Measurements from ENCODE around the gene FAM20C. TPM values are rescaled to one million over a fixed set of nuclear protein-coding genes. Genes with fewer than 3 reads are reported as not detected.

FAM20C gene
- total and polyA plus RNA-seq, 2 of the 8 experiments (the other 6 are each of a cell fraction or from before 2014, with no cell fraction given): 9.5 to 34.8 TPM

DNA sequence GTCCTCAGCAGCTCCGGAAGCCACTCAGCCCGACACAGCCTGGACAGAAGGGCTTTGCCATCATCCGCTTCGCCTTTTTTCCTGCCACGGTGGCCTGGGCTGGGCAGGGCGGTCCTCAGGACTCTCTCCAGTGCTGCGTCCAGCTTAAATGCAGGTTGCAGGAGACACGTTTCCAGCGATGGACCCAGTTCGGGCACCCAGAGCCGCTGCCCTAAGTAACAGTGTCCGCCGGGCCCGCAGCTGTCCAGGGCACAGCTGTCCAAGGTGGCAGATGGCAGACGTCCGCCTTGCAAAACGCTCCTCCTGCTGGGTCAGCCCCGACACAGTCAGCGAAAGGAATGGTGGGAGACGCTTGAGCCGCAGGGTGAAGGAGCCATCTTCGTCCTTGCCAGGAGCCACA lies 60.6 kb downstream of the FAM20C start:
- Histone ChIP-seq H3K4me3 (ENCODE audit: extremely low read depth in 1 of 4, insufficient read depth in 2 of 4, low read depth in 3 of 4, low read length in 4 of 4) (no peak overlapping the region), H3K79me2 (ENCODE audit: control insufficient read depth in 1 of 2, insufficient read depth in 2 of 2, low read length in 2 of 2) (no peaks in the 10 kb centered on the region), H3K18ac (ENCODE audit: extremely low read depth, low read length) (no peak overlapping the region), H3K36me3 (ENCODE audit: control insufficient read depth in 2 of 4, insufficient read depth in 4 of 4, low read length in 3 of 4) (peaks cover 0 to 56% (median 13%) of the 10 kb centered on the region in 4 experiments; a peak in 5 of 8 replicates), H3K79me1 (ENCODE audit: low read depth, low read length) (no peaks in the 10 kb centered on the region), H2BK15ac (ENCODE audit: low read length) (no peak overlapping the region), H3K4me2 (ENCODE audit: insufficient read depth in 1 of 2, low read depth in 2 of 2, low read length in 2 of 2) (no peak overlapping the region), H4K20me1 (replicated peaks in 1 of 2; ENCODE audit: control insufficient read depth in 1 of 2, insufficient read depth in 2 of 2, low read length in 2 of 2) (peaks cover 0 to 2% of the 10 kb centered on the region in 2 experiments), H3K14ac (ENCODE audit: insufficient read length) (no peak overlapping the region), H3K27ac (ENCODE audit: low read depth, low read length) (no peak overlapping the region), H2BK20ac (ENCODE audit: low read length) (no peak overlapping the region), H2BK120ac (replicated peaks; ENCODE audit: low read depth, low read length) (no peak overlapping the region), H2AK5ac (ENCODE audit: low read depth, low read length) (no peak overlapping the region), H3K4ac (replicated peaks; ENCODE audit: insufficient read length, low read depth, low read length) (no peak overlapping the region), H4K8ac (ENCODE audit: extremely low read depth, insufficient read depth, low read length) (no peak overlapping the region), H4K5ac (ENCODE audit: insufficient read length, low read depth, low read length) (no peak overlapping the region), H3K4me1 (replicated peaks in 1 of 4; ENCODE audit: control insufficient read depth in 3 of 4, insufficient read depth in 4 of 4, low read length in 3 of 4) (no peaks in the 10 kb centered on the region), H3K9ac (replicated peaks in 1 of 4; ENCODE audit: extremely low read depth in 1 of 4, low read depth in 3 of 4, low read length in 3 of 4) (no peak overlapping the region), H4K91ac (replicated peaks; ENCODE audit: insufficient read length, low read length) (no peak overlapping the region), H2BK12ac (ENCODE audit: low read depth, low read length) (no peak overlapping the region), H2BK5ac (ENCODE audit: low read depth, low read length) (no peak overlapping the region), H2AFZ (ENCODE audit: low read length) (no peak overlapping the region), H3K9me3 (ENCODE audit: insufficient read depth in 2 of 2, low read depth in 1 of 2, low read length in 1 of 2) (peaks cover 11 to 55% of the 10 kb centered on the region in 2 experiments; a peak in 3 of 4 replicates), H3K27me3 (replicated peaks in 1 of 4; ENCODE audit: control insufficient read depth in 3 of 4, extremely low read depth in 1 of 4, insufficient read depth in 3 of 4, low read length in 3 of 4) (no peaks in the 10 kb centered on the region), H3K23me2 (ENCODE audit: low read depth, low read length) (no peaks in the 10 kb centered on the region), H3K23ac (ENCODE audit: insufficient read length) (no peak overlapping the region), H3K56ac (replicated peaks; ENCODE audit: insufficient read length, low read depth, low read length) (no peak overlapping the region)
- DNase-seq (ENCODE audit: low read depth in 1 of 2, low spot score in 2 of 2) (no peak), FAIRE-seq (no peak)
- CTCF ChIA-PET (ENCODE audit: partially characterized antibody): interaction anchor here (2.0 kb wide), 1 partner anchor 11 kb away, joined by 10 read pairs; no protein-coding TSS in a partner anchor
- WGBS, 2 experiments (ENCODE audit: extremely low coverage in 1 of 2, insufficient coverage in 1 of 2, insufficient read length in 1 of 2, insufficient replicate concordance in 2 of 2, low coverage in 1 of 2, low lambda C conversion rate in 2 of 2, missing lambda C conversion rate in 1 of 2): 97% methylated on average over 20 of the region's 22 CpGs; no CpG with 5 or more reads in 1 of the 2 experiments
- POLR2A ChIA-PET (ENCODE audit: partially characterized antibody): no interaction called here
- TF ChIP-seq POU5F1 (IDR thresholded peaks at IDR 0.05; ENCODE audit: low read depth, low read length): no peak
- TF ChIP-seq RXRA (IDR thresholded peaks at IDR 0.05; ENCODE audit: insufficient read depth, low read depth, low read length): no peak
- no peak for TF ChIP-seq SIN3A (conservative IDR thresholded peaks at IDR 0.05 in 1 of 2, IDR thresholded peaks at IDR 0.05 in 1 of 2; ENCODE audit: low read depth in 1 of 2, low read length in 2 of 2)
- no peak for TF ChIP-seq SIRT6 (IDR thresholded peaks at IDR 0.05; ENCODE audit: low read length)
- no peak for TF ChIP-seq CREB1 (IDR thresholded peaks at IDR 0.05)
